HG03060 (cell line): ENCODE results near the gene TGFB1I1.
"Not testable (repeated sequence)": the region's sequence is repeated elsewhere in the genome, so short reads cannot be mapped to it uniquely, and the experiment has no call there.

ENCODE experiments used
- ATAC-seq: cut with Tn5 transposase; IDR thresholded peaks from one replicate; pipeline ENCODE4 v1.9.1; 2021; ENCODE audit warnings: low read depth, moderate number of reproducible peaks; ENCODE audit not compliant: unreplicated experiment

The TGFB1I1 gene

GRCh38 chr16:31471875-31472708, at the start of gene TGFB1I1:
Gene TGFB1I1 (plus strand): TSS chr16:31472152. CDS start chr16:31472189, 37 bp downstream.
- ATAC-seq: no peak

GRCh38 chr16:31423241-31423640, 48.7 kb upstream of the TGFB1I1 start:
- no peak for ATAC-seq

DNA sequence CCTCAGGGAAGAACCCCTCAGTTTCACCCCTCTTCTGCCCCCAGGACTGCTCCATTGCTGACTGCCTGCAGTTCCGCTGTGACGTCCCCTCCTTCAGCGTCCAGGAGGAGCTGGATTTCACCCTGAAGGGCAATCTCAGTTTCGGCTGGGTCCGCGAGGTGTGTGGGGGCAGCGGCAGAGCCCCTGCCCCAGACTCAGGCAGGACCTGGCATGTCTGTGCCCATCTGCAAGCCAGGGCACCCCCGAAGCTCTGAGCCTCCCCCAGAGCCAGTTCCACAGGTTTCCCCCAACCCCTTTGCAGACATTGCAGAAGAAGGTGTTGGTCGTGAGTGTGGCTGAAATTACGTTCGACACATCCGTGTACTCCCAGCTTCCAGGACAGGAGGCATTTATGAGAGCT, 48.2 kb upstream of the TGFB1I1 start:
- ATAC-seq: no peak

GRCh38 chr16:31427441-31428278, 44.3 kb upstream of the TGFB1I1 start:
- ATAC-seq: no peak

- ATAC-seq: no peak
These were observed 43.7 kb upstream of the TGFB1I1 start, which contains the start of gene COX6A2 for GRCh38 chr16:31428279-31428597. Gene COX6A2 (minus strand): TSS chr16:31428360. CDS start chr16:31428325, 35 bp downstream.

DNA sequence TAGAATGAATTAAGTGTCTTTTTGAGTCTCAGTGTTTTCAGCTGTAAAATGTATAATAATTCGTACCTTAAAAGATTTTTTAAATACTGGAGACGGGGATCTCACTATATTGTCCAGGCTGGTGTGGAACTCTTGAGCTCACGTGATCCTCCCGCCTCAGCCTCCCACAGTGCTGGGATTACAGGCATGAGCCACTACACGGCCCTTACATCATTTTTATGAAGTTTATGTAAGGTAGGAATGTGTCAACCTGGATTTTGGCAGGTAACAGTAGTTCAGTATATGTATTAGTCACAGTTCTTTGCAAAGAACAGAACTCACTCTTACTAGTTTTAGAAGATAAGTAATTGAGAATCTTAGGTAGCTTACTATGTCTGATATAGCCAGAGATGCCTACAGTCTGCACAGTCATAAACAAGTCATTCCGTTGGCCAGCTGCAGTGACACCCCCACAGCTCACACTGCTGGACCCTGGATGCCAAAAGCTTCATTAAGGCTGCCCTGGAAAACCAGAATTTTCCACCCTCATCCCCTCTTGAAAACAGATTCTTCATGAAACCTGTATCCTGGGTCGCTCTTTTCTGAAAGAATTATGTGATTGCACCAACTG, 43.2 kb upstream of the TGFB1I1 start:
- ATAC-seq: no peak

GRCh38 chr16:31429314-31429713, 42.6 kb upstream of the TGFB1I1 start:
- ATAC-seq: no peak

DNA sequence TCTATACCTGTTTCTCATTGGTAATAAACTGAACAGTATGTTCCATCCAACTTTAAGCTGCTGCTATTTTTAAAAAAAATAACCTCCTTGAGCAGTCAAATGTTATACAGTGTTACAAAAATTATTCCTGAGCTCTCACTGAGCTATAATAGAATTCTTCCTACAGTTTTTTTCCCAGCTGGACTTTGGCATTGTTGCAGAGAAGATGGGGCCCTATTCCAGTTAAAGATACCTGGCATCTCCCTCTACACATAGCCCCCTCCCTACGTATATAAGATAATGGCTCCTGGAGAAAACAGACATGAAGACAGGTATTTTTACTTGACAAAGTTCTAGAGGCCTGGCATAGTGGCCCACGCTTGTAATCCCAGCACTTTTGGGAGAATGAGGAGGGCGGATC, 42.2 kb upstream of the TGFB1I1 start:
- no peak for ATAC-seq

GRCh38 chr16:31430380-31431052, 41.4 kb upstream of the TGFB1I1 start:
- no peak for ATAC-seq

DNA sequence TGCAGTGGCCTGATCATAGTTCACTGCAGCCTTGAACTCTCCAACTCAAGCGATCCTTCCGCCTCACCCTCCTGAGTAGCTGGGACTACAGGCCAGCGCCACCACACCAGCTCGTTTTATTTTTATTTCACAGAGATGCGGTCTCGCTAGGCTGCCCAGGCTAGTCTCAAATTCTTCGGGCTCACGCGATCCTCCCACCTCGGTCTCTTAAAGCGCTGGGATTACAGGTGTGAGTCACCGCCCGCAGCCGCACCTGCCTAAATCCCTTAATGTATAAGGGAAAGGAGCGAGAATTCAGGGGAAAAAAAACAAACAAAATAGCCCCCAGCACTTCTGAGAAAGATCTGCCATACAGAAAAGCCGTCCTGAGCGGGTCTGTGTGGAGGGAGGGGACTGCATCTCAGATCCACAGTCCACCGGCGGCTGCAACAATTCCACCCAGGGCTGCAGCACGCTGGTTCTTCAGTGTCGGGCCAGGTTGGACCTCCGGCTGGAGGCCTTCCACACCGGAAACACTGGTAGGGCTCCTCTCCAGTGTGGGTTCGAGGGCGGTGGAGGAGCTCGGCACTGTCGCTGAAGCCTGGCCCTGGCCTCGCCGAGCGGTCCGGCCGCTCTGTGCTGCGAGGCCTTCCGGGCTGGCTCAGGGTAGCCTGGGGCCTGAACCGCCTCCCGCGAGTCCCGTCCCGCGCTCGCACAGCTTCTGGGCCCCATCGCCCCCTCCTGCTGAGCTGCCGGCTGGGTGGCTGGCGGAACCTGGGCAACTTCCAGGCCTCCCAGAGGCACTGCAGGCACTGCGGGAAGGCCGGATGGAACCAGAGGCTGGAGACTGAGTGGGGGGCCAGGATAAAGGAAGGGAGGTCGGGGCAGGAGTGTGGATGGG, 36.4 kb upstream of the TGFB1I1 start:
- no peak for ATAC-seq

GRCh38 chr16:31436221-31437045, 35.5 kb upstream of the TGFB1I1 start:
- no peak for ATAC-seq

GRCh38 chr16:31438414-31438813, 33.5 kb upstream of the TGFB1I1 start:
- ATAC-seq: no peak

DNA sequence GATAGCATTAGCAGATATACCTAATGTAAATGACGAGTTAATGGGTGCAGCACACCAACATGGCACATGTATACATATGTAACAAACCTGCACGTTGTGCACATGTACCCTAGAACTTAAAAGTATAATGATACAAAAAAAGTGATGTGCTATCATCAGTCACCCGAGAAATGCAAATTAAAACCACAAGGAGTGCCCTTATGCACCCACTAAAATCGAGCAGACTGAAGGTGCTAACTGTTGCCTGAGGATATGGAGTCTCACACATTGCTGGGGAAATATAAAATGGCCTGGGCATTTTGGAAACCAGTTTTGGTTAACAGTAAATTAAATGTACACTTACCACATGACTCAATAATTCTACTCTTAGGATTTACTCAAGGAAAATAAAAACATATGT, 32.9 kb upstream of the TGFB1I1 start:
- not testable (repeated sequence) for ATAC-seq

- ATAC-seq: no peak
These were observed 32.4 kb upstream of the TGFB1I1 start for GRCh38 chr16:31439519-31439918.

- no peak for ATAC-seq
These were observed 31.3 kb upstream of the TGFB1I1 start for GRCh38 chr16:31440516-31441184.

DNA sequence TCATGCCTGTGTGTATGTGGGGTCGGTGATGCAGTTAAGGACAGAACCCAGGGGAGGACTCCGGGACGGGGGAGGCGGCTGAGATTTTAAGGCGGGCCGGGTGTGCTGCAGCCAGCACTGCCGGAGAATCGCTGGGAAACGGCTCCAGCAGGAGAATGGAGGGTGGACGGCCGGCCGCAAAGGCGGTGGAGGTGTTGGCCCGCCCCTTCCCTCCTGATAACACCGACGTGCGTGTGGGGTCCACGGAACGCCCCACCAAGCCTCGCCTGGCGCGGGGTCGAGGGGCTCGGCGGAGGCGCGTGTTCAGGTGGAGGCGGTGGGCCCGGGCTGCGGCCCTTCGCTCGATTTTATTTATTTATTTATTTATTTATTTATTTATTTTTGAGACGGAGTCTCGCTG, 30.0 kb upstream of the TGFB1I1 start:
- no peak for ATAC-seq

- not testable (repeated sequence) for ATAC-seq
These were observed 26.0 kb upstream of the TGFB1I1 start for GRCh38 chr16:31445931-31446330.

- ATAC-seq: no peak
These were observed 20.8 kb upstream of the TGFB1I1 start for GRCh38 chr16:31451201-31451600.
